Mesenchymal stem cell (in vitro differentiated cells and primary cell): ENCODE results near the gene RALY.
A peak's percentile ranks its signal among the peaks of the same experiment; 100 is the strongest.

ENCODE experiments used
- DNase-seq: peaks from one replicate; pipeline ENCODE4 v3.0.0-alpha.2; 2013
- H2AFZ ChIP-seq: one replicate; pipeline ENCODE4 v1.6.1; 2013; ENCODE audit warnings: low read depth, mild to moderate bottlenecking, control low read depth, inconsistent platforms, low read length, moderate library complexity
- H2AK5ac ChIP-seq: 2 replicates; pipeline ENCODE4 v1.6.1; 2013; ENCODE audit warnings: low read length, moderate library complexity, mild to moderate bottlenecking, inconsistent platforms; ENCODE audit not compliant: severe bottlenecking
- H2BK120ac ChIP-seq: one replicate; pipeline ENCODE4 v1.6.1; 2013; ENCODE audit warnings: low read depth, mild to moderate bottlenecking, inconsistent platforms, low read length, moderate library complexity
- H2BK12ac ChIP-seq, 2 experiments: one replicate each; pipeline ENCODE4 v1.6.1; 2013; ENCODE audit warnings: inconsistent platforms in 2 of 2, low read length in 2 of 2, mild to moderate bottlenecking in 2 of 2, moderate library complexity in 2 of 2, control low read depth in 1 of 2
- H2BK15ac ChIP-seq: one replicate; pipeline ENCODE4 v1.6.1; 2013; ENCODE audit warnings: mild to moderate bottlenecking, low read depth, inconsistent platforms; ENCODE audit not compliant: poor library complexity, severe bottlenecking
- H2BK5ac ChIP-seq: 2 replicates; pipeline ENCODE4 v1.6.1; 2013; ENCODE audit warnings: low read depth, mild to moderate bottlenecking, low read length, control low read depth, inconsistent platforms; ENCODE audit not compliant: poor library complexity, severe bottlenecking
- H3K14ac ChIP-seq, 2 experiments: one replicate each; pipeline ENCODE4 v1.6.1; 2013; ENCODE audit warnings: inconsistent platforms in 2 of 2, low read length in 2 of 2, control low read depth in 1 of 2, mild to moderate bottlenecking in 1 of 2, moderate library complexity in 1 of 2
- H3K18ac ChIP-seq, 2 experiments: one replicate each; pipeline ENCODE4 v1.6.1; 2013; ENCODE audit warnings: inconsistent platforms in 2 of 2, low read length in 2 of 2, control low read depth in 1 of 2, low read depth in 1 of 2, mild to moderate bottlenecking in 1 of 2
- H3K23ac ChIP-seq, 2 experiments: one replicate each; pipeline ENCODE4 v1.6.1; 2013; ENCODE audit warnings: inconsistent platforms in 2 of 2, low read length in 2 of 2, mild to moderate bottlenecking in 2 of 2, moderate library complexity in 2 of 2, control low read depth in 1 of 2
- H3K27ac ChIP-seq: 2 replicates; pipeline ENCODE4 v1.5.1; 2013; ENCODE audit warnings: mild to moderate bottlenecking, moderate library complexity, low read length, control low read depth, inconsistent platforms; ENCODE audit not compliant: poor library complexity, severe bottlenecking
- H3K27me3 ChIP-seq, 2 experiments: 2 replicates each; pipeline versions ENCODE4 v1.6.1 to v1.7.0; 2013; ENCODE audit warnings: low read length in 2 of 2, mild to moderate bottlenecking in 2 of 2, moderate library complexity in 2 of 2, control low read depth in 1 of 2, inconsistent platforms in 1 of 2; ENCODE audit not compliant: control insufficient read depth in 1 of 2, insufficient read depth in 1 of 2
- H3K36me3 ChIP-seq, 2 experiments: 2 replicates each; pipeline versions ENCODE4 v1.6.1 to v1.7.0; 2013; ENCODE audit warnings: low read length in 2 of 2, control low read depth in 1 of 2, inconsistent platforms in 1 of 2, low read depth in 1 of 2, mild to moderate bottlenecking in 1 of 2; ENCODE audit not compliant: insufficient read depth in 2 of 2, control insufficient read depth in 1 of 2
- H3K4ac ChIP-seq, 2 experiments: one replicate each; pipeline ENCODE4 v1.6.1; 2013; ENCODE audit warnings: inconsistent platforms in 2 of 2, low read length in 2 of 2, mild to moderate bottlenecking in 2 of 2, moderate library complexity in 2 of 2, control low read depth in 1 of 2, low read depth in 1 of 2
- H3K4me1 ChIP-seq: 2 replicates; pipeline ENCODE4 v1.6.1; 2013; ENCODE audit warnings: low read depth, low read length, control low read depth; ENCODE audit not compliant: control insufficient read depth, insufficient read depth
- H3K4me2 ChIP-seq: 2 replicates; pipeline ENCODE4 v1.6.1; 2013; ENCODE audit warnings: low read length, mild to moderate bottlenecking, inconsistent platforms; ENCODE audit not compliant: poor library complexity, severe bottlenecking
- H3K4me3 ChIP-seq, 2 experiments: 2 replicates each; pipeline versions ENCODE4 v1.5.1 to v1.7.0; 2013; ENCODE audit warnings: low read length in 2 of 2, mild to moderate bottlenecking in 2 of 2, control low read depth in 1 of 2, low read depth in 1 of 2; ENCODE audit not compliant: insufficient read depth in 1 of 2
- H3K79me1 ChIP-seq: replicated peaks from 2 replicates; pipeline ENCODE4 v1.6.1; 2013; ENCODE audit warnings: mild to moderate bottlenecking, control low read depth, low read length, inconsistent platforms; ENCODE audit not compliant: poor library complexity, severe bottlenecking
- H3K9ac ChIP-seq: 2 replicates; pipeline ENCODE4 v1.7.0; 2013; ENCODE audit warnings: mild to moderate bottlenecking, low read length, moderate library complexity
- H3K9me3 ChIP-seq: 2 replicates; pipeline ENCODE4 v1.7.0; 2013; ENCODE audit warnings: mild to moderate bottlenecking, low read length; ENCODE audit not compliant: control insufficient read depth
- H4K8ac ChIP-seq: one replicate; pipeline ENCODE4 v1.6.1; 2013; ENCODE audit warnings: inconsistent platforms, mild to moderate bottlenecking, low read length, moderate library complexity
- H4K91ac ChIP-seq: one replicate; pipeline ENCODE4 v1.6.1; 2013; ENCODE audit warnings: mild to moderate bottlenecking, low read length, inconsistent platforms
- WGBS: methylation state at CpG from one replicate; pipeline ENCODE4 v1.1.7; 2013; ENCODE audit warnings: mixed read lengths; 5-methylcytosine and 5-hydroxymethylcytosine counted together

The RALY gene

GRCh38 chr20:34110745-34111641 is 117.3 kb downstream of the RALY start:
- Histone ChIP-seq H2AK5ac (peak overlapping the region; percentile 61), H2AFZ (no peak overlapping the region), H3K4me3 (peak overlapping the region; percentile 97 to 98), H2BK5ac (peak overlapping the region; percentile 99), H3K4me2 (peak overlapping the region; percentile 74), H3K4ac (peak overlapping the region; percentile 94 to 96), H3K27ac (peak overlapping the region; percentile 93), H3K23ac (peak overlapping the region in 1 of 2 experiments; percentile 94), H3K79me1 (no peaks in the 10 kb centered on the region), H3K9me3 (no peaks in the 10 kb centered on the region), H3K4me1 (peaks cover 7% of the 10 kb centered on the region), H4K91ac (no peak overlapping the region), H3K36me3 (peaks cover 6 to 33% of the 10 kb centered on the region in 2 experiments), H3K14ac (no peak overlapping the region), H3K18ac (peak overlapping the region; percentile 90 to 98), H2BK120ac (peak overlapping the region; percentile 54), H3K9ac (peak overlapping the region; percentile 100), H3K27me3 (no peaks in the 10 kb centered on the region), H2BK12ac (no peak overlapping the region), H4K8ac (peak overlapping the region; percentile 87), H2BK15ac (no peak overlapping the region)
- peak; percentile 84 for DNase-seq
- 4% methylated on average over 19 of the region's 22 CpGs for WGBS

GRCh38 chr20:34111702-34112599 is 118.2 kb downstream of the RALY start, which contains the start of gene EIF2S2:
TSS of gene EIF2S2 (minus strand) at chr20:34112243. CDS start at chr20:34112110, 133 bp downstream.
- H4K8ac ChIP-seq: peak within 1 kb of the TSS; percentile 93
- H2BK12ac ChIP-seq: peak within 1 kb of the TSS; percentile 29 to 82
- H2BK5ac ChIP-seq: peak within 1 kb of the TSS; percentile 99
- H3K9ac ChIP-seq: peak within 1 kb of the TSS; percentile 100
- H2AK5ac ChIP-seq: peak within 1 kb of the TSS; percentile 61
- H3K9me3 ChIP-seq: no peaks in the 10 kb centered on the region
- H3K27me3 ChIP-seq: no peaks in the 10 kb centered on the region
- under 1% methylated on average over 66 of the region's 81 CpGs for WGBS
- peak within 1 kb of the TSS; percentile 93 for H3K27ac ChIP-seq
- H3K36me3 ChIP-seq: peaks cover 6 to 26% of the 10 kb centered on the region in 2 experiments
- H2BK15ac ChIP-seq: peak within 1 kb of the TSS; percentile 95
- H2BK120ac ChIP-seq: peak within 1 kb of the TSS; percentile 78
- H3K18ac ChIP-seq: peak within 1 kb of the TSS; percentile 90 to 98
- peak; percentile 99 for DNase-seq
- H3K4me3 ChIP-seq: peak within 1 kb of the TSS; percentile 97 to 98
- H2AFZ ChIP-seq: peak within 1 kb of the TSS; percentile 36
- H4K91ac ChIP-seq: peak within 1 kb of the TSS; percentile 99
- H3K23ac ChIP-seq: peak within 1 kb of the TSS; percentile 84 to 94
- peak within 1 kb of the TSS; percentile 99 for H3K4me2 ChIP-seq
- peak within 1 kb of the TSS; percentile 94 to 96 for H3K4ac ChIP-seq
- H3K79me1 ChIP-seq: no peaks in the 10 kb centered on the region
- H3K14ac ChIP-seq: peak within 1 kb of the TSS; percentile 25 to 78
- peaks cover 5% of the 10 kb centered on the region for H3K4me1 ChIP-seq

- Histone ChIP-seq H3K9me3 (no peaks in the 10 kb centered on the region), H3K27ac (peak overlapping the region; percentile 82), H2BK15ac (peak overlapping the region; percentile 63), H2BK5ac (no peak overlapping the region), H3K4me3 (peak overlapping the region; percentile 47 to 98), H2AK5ac (peak overlapping the region; percentile 32), H4K91ac (peak overlapping the region; percentile 72), H3K14ac (no peak overlapping the region), H2BK120ac (no peak overlapping the region), H3K79me1 (no peaks in the 10 kb centered on the region), H2BK12ac (no peak overlapping the region), H3K36me3 (peaks cover 6 to 20% of the 10 kb centered on the region in 2 experiments), H3K4me1 (peaks cover 5% of the 10 kb centered on the region), H3K9ac (peak overlapping the region; percentile 100), H3K27me3 (no peaks in the 10 kb centered on the region), H3K4ac (peak overlapping the region in 1 of 2 experiments; percentile 53), H2AFZ (peak overlapping the region; percentile 36), H3K4me2 (peak overlapping the region; percentile 99), H3K23ac (peak overlapping the region in 1 of 2 experiments; percentile 84), H3K18ac (peak overlapping the region; percentile 86 to 88), H4K8ac (peak overlapping the region; percentile 93)
- 2% methylated on average over 18 of the region's 18 CpGs for WGBS
- no peak for DNase-seq
Measured at GRCh38 chr20:34112600-34113101, 118.9 kb downstream of the RALY start.
